ENCODE results near the gene LYPD1. TPM values are rescaled to one million over a fixed set of nuclear protein-coding genes. Genes with fewer than 3 reads are reported as not detected.

The LYPD1 gene
- total and polyA plus RNA-seq, 9 of the 15 experiments (the other 6 are each of a cell fraction or from before 2014, with no cell fraction given), result not detected

DNA sequence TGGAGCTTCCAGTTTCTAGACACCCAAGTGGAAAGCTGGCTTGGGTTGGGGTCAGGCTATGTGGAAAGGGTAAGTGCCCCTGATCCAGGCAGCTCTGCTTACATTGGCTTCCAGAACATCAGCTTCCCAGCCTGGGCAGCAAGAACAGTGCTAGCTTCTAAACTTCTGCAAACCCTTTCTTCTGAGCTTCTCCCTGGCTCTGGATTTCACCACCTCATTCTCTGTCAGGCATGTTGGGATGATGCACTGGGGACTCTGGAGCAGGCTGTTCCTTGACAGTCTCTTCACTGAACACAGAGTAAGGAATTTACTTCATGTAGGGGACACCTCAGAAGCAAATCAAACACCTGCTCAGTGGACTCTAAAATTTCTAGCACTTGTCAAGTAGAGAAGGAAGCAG, 72.8 kb downstream of the LYPD1 start (continued):
- TF ChIP-seq NFYB (IDR thresholded peaks at IDR 0.05; ENCODE audit: extremely low read depth, insufficient read length), result no peak

DNA sequence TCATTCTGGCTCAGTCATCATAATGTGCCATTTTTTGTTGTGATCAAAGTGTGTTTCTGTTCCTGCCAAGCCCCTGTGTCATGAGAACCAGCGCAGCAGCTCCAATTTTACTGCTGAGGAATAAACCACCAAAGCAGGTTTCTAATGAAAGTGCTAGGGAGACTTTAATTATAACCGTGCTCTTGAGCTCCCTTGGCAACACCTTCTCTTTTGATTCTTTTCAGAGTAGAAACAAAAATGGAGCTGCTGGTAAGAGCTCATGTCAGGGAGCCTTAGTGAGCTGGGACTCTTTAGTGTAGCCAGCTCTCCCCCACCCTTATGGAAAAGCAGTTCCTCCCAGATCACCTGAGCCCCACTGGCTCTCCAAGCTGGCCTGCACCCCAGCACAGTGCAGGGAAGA, 74.3 kb downstream of the LYPD1 start:
- Histone ChIP-seq H3K9ac (ENCODE audit: insufficient read depth in 1 of 2, low read depth in 2 of 2, low read length in 2 of 2) (no peak overlapping the region), H3K4me3 (no peak overlapping the region), H3K79me2 (ENCODE audit: control insufficient read depth, insufficient read depth, low read length) (no peaks in the 10 kb centered on the region), H3K27ac (ENCODE audit: extremely low read depth, low read depth, low read length) (no peak overlapping the region), H3K9me3 (replicated peaks; ENCODE audit: control insufficient read depth, insufficient read depth, low read depth, low read length) (no peaks in the 10 kb centered on the region), H3K4me2 (ENCODE audit: insufficient read depth, low read length) (no peak overlapping the region), H3K4me1 (replicated peaks in 1 of 2; ENCODE audit: control insufficient read depth in 2 of 2, insufficient read depth in 2 of 2, low read length in 2 of 2) (no peaks in the 10 kb centered on the region), H3K36me3 (ENCODE audit: control insufficient read depth, insufficient read depth, low read length) (no peaks in the 10 kb centered on the region), H4K20me1 (replicated peaks; ENCODE audit: control insufficient read depth, insufficient read depth, low read length) (no peaks in the 10 kb centered on the region), H2AFZ (ENCODE audit: low read depth, low read length) (no peak overlapping the region), H3K27me3 (ENCODE audit: control insufficient read depth in 2 of 2, insufficient read depth in 2 of 2, low read length in 2 of 2) (no peaks in the 10 kb centered on the region), H3K9me1 (ENCODE audit: control insufficient read depth, insufficient read depth, low read length) (no peaks in the 10 kb centered on the region)
- in situ Hi-C loops (cut with MboI) (no loop called here), intact Hi-C loops (cut with micrococcal nuclease) (no loop called here)
- CTCF ChIA-PET (ENCODE audit: low intra/inter-chr PET ratio), result no interaction called here
- FAIRE-seq (no peak), DNase-seq (ENCODE audit: extremely low read depth in 1 of 4, low spot score in 3 of 4) (no peak), ATAC-seq (no peak)
- POLR2A ChIA-PET, result no interaction called here
- 0% methylated on average over 2 of the region's 2 CpGs for WGBS (ENCODE audit: insufficient coverage, low coverage, missing lambda C conversion rate)
- no TSS peak for BruUV-seq (replicated peaks)
- TF ChIP-seq NR4A1 (CRISPR knock-in tag; IDR thresholded peaks at IDR 0.05), result no peak
- no peak for TF ChIP-seq NR4A1 (tag; IDR thresholded peaks at IDR 0.05)
- no peak for TF ChIP-seq CEBPB (tag; IDR thresholded peaks at IDR 0.05)
- no peak for TF ChIP-seq MED1 (CRISPR knock-in tag; IDR thresholded peaks at IDR 0.05; ENCODE audit: borderline replicate concordance)
- no peak for TF ChIP-seq MAFG (tag; conservative IDR thresholded peaks at IDR 0.05)
- no peak for TF ChIP-seq EWSR1 (IDR thresholded peaks at IDR 0.05; ENCODE audit: borderline replicate concordance, low read depth, partially characterized antibody)
